NCI-H1092 (cell line): ENCODE data around the gene MRNIP.
A peak's percentile ranks its signal among the peaks of the same experiment; 100 is the strongest.
"Not testable (repeated sequence)": the region's sequence is repeated elsewhere in the genome, so short reads cannot be mapped to it uniquely, and the experiment has no call there.

ENCODE experiments used
- DNase-seq: peaks from one replicate; lab custom pipeline; 2025; lab: John Stamatoyannopoulos, UW

The MRNIP gene

GRCh38 chr5:179871533-179871932, 12.9 kb upstream of the MRNIP start:
- not testable (repeated sequence) for DNase-seq

- no peak for DNase-seq
These were observed 12.3 kb upstream of the MRNIP start for GRCh38 chr5:179870952-179871351.

- DNase-seq, result peak; percentile 5
These were observed 11.8 kb upstream of the MRNIP start for GRCh38 chr5:179870403-179870903.

GRCh38 chr5:179869641-179870402, 11.2 kb upstream of the MRNIP start:
- no peak for DNase-seq

GRCh38 chr5:179869101-179869500, 10.5 kb upstream of the MRNIP start:
- no peak for DNase-seq

GRCh38 chr5:179868541-179868940, 9.9 kb upstream of the MRNIP start:
- DNase-seq, result no peak

GRCh38 chr5:179867476-179867875, 8.9 kb upstream of the MRNIP start:
- no peak for DNase-seq

GRCh38 chr5:179867079-179867465, 8.5 kb upstream of the MRNIP start:
- no peak for DNase-seq

GRCh38 chr5:179866241-179867078, 7.8 kb upstream of the MRNIP start:
- DNase-seq, result no peak

GRCh38 chr5:179865491-179866240, 7.0 kb upstream of the MRNIP start:
- no peak for DNase-seq

- DNase-seq, result no peak
These were observed 6.1 kb upstream of the MRNIP start for GRCh38 chr5:179864686-179865085.

- DNase-seq, result no peak
These were observed 5.0 kb upstream of the MRNIP start for GRCh38 chr5:179863449-179864085.

- no peak for DNase-seq
These were observed 4.3 kb upstream of the MRNIP start for GRCh38 chr5:179862891-179863290.

GRCh38 chr5:179862296-179862695, 3.7 kb upstream of the MRNIP start:
- DNase-seq, result no peak

- no peak for DNase-seq
These were observed 1.7 kb upstream of the MRNIP start for GRCh38 chr5:179860301-179860700.

GRCh38 chr5:179858241-179858585, 404 bp downstream of the MRNIP start:
- no peak for DNase-seq

GRCh38 chr5:179854356-179854755, 4.3 kb downstream of the MRNIP start:
- DNase-seq, result no peak

GRCh38 chr5:179852993-179853547, 5.5 kb downstream of the MRNIP start:
- no peak for DNase-seq

GRCh38 chr5:179841621-179842020, 17.0 kb downstream of the MRNIP start:
- DNase-seq, result no peak

GRCh38 chr5:179840766-179841165, 17.9 kb downstream of the MRNIP start:
- DNase-seq, result no peak

GRCh38 chr5:179840321-179840720, 18.3 kb downstream of the MRNIP start:
- no peak for DNase-seq
